GM12872 (cell line): ENCODE results near the gene SLC39A11.

Source experiments
- TF ChIP-seq, protein P1 (sequence below): IDR thresholded peaks from 3 replicates; pipeline ENCODE4 v1.5.1; 2011; ENCODE audit warnings: low read depth, mild to moderate bottlenecking, low read length, moderate library complexity; ENCODE audit not compliant: insufficient read depth

The SLC39A11 gene

DNA sequence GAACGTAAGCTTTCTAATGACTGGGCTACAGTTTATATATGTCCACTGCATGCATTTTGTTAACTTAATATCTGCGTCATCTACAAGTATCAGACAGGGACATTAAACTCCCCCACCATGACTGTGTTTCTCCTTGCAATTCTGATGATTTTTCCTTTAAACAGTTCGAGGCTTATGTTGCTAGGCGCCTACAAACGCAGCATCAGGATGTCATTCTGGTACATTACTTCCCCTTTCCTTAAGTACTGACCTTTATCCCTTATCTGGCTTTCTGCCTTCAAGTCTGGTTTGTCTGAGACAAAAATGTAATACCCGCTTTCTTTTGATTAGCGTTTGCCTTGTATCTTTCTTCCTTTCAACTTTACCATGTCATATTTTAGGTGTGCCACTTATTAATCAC is 362.4 kb downstream of the SLC39A11 start:
- TF ChIP-seq, protein P1, sequence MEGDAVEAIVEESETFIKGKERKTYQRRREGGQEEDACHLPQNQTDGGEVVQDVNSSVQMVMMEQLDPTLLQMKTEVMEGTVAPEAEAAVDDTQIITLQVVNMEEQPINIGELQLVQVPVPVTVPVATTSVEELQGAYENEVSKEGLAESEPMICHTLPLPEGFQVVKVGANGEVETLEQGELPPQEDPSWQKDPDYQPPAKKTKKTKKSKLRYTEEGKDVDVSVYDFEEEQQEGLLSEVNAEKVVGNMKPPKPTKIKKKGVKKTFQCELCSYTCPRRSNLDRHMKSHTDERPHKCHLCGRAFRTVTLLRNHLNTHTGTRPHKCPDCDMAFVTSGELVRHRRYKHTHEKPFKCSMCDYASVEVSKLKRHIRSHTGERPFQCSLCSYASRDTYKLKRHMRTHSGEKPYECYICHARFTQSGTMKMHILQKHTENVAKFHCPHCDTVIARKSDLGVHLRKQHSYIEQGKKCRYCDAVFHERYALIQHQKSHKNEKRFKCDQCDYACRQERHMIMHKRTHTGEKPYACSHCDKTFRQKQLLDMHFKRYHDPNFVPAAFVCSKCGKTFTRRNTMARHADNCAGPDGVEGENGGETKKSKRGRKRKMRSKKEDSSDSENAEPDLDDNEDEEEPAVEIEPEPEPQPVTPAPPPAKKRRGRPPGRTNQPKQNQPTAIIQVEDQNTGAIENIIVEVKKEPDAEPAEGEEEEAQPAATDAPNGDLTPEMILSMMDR, result no peak

GRCh38 chr17:72726936-72727335 is 365.6 kb downstream of the SLC39A11 start:
- TF ChIP-seq, protein P1, result peak; percentile 39; the same call in 1 of the 3 replicates

GRCh38 chr17:72725433-72726068 is 366.9 kb downstream of the SLC39A11 start:
- TF ChIP-seq, protein P1, result peak; percentile 89

- TF ChIP-seq, protein P1, result no peak
Observed at GRCh38 chr17:72724267-72724666, 368.2 kb downstream of the SLC39A11 start.

DNA sequence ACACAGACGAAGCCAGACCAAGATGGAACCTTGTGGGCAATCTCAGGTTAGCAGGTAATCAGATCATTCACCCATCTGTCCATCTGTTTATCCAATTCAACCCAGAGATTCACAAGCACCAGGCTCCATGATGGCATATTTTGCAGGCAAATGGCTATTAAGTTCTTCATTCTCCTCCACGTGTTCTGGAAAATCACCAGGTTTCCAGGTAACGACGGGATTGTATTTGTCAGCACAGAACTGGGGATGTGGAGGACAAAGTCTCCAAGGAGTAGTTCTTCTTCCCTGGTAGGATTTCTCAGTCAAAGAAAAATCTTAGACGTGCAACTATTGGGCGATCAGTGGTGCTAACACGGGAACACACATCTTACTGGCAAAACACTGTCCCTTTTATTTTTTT is 368.8 kb downstream of the SLC39A11 start:
- TF ChIP-seq, protein P1, result no peak

GRCh38 chr17:72720494-72720825 is 372.0 kb downstream of the SLC39A11 start:
- TF ChIP-seq, protein P1, result no peak

DNA sequence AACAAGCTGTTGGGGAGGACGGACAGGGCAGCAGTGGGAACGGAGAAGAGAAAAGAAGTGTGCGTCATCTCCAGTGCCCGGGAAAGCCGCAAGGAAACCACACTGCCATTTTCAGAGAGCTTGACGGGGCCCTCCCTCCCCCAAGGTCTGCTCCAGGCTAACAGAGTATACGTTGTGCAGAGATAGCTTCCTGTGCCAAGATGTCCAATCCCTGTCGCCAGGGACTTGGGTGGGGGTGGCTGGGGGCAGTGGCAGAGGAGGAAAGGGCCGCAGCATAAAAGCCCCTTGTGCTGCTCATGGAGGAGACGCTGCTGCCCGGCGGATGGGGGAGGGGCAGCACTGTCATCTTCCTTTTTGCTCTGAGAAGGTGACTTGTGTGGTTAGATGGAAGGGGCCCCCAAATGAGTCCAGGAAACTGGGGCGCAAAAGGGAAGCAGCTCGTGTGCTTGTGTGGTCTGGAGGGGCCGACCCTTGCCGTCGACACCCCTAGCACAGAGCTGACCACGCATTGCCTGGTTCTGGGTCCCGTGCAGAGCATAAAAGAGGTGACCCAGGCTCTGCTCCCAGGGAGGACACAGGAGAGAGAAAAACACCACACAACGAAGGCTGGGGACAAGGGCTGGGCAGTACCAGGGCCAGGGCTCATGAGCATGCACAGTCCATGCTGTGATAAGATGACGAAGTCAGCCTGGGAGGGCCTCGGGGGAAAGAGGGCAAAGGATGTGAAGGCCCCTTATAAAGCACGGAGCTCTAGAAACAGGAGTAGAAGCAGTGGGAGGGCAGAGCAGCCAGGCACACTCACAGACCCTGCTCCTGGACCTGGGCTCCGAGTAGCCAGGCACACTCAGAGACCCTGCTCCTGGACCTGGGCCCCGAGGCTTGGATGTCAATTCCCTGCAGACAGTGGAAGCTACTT is 372.7 kb downstream of the SLC39A11 start:
- TF ChIP-seq, protein P1, result no peak
